IPS-11a (cell line): ENCODE measurements around the gene BRI3.

Experiments
- H3K4me3 ChIP-seq: one replicate; pipeline ENCODE4 v1.5.1; 2013; ENCODE audit warnings: low read depth, low read length, control low read depth

Gene BRI3

DNA sequence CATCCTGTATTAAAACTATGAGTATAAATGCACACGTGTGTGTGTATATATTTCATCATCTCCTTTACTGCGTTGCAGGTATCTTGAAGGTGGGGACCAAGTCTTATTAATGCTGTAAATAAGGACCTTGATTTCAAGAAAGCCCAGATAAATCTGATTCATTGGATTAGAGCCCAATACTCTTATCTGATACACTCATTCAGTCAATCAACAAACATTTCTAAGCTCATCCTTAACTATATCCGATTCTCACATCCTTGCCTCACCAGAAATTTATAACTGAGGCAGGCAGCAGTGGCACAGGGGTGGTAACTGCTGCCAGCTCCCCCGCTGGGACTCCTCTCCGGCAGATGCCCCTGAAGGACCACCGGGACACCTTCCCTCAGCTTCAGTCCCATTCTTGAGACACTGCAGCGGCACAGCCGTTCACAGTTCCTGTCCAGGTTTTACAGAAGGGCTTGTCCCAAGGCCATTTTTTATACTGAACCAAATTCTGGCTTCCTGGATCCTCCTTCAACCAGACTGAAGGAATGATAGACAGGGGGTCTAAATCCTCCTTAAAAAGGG, 54.0 kb downstream of the BRI3 start:
- H3K4me3 ChIP-seq, result no peak overlapping the region

DNA sequence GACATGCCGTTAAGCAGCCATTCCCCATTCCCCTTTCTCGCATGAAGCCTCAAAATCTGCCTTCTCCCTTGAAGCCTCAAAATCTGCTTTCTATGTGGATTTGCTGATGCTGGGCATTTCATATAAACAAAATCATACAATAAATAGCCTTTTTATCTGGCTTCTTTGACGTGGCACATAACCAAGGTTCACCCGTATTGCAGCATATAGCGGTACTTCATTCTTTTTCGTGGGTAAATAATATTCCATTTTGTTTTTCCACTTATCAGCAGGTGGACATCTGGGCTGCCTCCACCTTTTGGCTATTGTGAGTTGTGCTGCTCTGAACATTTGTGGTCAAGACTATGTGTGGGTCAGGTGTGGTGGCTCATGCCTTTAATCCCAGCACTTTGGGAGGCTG, 57.0 kb downstream of the BRI3 start:
- no peak overlapping the region for H3K4me3 ChIP-seq

DNA sequence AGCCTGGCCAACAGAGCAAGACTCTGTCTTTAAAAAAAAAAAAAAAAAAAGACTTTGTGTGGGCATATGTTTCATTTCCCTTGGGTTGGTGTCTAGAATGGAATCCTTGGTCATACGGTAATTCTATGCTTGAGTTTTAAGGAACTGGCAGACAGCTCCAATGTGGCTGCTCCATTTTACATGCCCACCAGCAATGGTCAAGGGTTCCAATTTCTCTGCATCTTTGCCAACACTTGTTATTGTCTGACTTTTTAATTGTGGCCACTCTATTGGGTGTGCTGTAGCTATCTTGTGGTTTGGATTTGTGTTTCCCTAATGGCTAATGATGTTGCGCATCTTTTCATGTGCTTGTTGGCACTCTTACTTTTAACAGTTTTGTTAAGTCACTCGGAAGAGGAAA, 57.6 kb downstream of the BRI3 start:
- no peak overlapping the region for H3K4me3 ChIP-seq

DNA sequence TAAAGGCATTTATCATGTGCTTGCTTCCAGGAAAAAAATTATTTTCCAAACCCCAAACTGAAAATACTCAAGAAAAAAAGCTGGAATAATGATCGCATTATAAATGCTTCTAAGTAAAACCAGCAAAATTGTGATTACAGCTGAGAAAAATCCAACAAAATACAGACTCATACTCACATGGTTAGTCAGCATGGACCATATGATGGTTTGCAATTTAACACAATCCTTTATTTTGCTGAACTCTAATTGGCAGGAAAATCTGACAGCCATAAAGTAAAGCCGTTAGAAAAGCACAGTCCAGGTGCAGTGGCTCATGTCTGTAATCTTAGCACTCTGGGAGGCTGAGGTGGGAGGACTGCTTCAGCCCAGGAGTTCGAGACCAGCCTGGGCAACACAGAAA, 59.6 kb downstream of the BRI3 start:
- no peak overlapping the region for H3K4me3 ChIP-seq
